ENCODE measurements around the gene SUPT5H.
"Not testable (repeated sequence)": the region's sequence is repeated elsewhere in the genome, so short reads cannot be mapped to it uniquely, and the experiment has no call there.

Gene SUPT5H

DNA sequence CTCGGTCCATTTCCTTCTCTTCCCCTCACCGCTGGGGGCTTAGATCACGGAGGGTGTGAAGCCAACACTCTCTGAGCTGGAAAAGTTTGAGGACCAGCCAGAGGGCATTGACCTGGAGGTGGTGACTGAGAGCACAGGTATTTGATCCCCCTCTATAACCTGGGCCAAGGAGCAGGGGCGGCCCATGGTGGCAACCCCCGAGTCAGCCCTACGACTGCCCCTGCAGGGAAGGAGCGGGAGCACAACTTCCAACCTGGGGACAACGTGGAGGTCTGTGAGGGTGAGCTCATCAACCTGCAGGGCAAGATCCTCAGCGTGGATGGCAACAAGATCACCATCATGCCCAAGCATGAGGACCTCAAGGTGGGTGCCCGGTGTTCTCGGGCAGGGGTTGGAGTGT lies 23.7 kb downstream of the SUPT5H start:
- DNase-seq, result no peak

DNA sequence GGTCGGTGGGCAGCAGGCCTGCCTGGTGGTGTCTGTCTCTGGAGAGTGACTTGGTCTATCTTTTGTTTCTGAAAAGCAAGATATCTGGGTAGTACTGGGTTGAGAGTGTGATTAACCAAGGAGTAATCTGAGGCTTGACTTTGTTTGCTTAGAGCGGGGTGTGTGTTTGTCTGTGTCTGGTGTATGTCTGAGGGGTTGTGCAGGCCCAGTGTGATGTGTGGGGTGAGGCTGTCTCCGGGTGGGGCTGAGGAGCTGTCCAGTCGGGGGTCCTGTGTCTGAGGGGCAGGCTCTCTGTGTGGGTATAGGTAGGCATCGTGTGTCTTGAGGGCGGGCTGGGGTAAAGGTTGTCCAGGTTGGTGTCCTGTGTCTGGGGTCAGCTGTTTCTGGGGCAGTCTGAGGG lies 24.2 kb downstream of the SUPT5H start:
- DNase-seq, result no peak

DNA sequence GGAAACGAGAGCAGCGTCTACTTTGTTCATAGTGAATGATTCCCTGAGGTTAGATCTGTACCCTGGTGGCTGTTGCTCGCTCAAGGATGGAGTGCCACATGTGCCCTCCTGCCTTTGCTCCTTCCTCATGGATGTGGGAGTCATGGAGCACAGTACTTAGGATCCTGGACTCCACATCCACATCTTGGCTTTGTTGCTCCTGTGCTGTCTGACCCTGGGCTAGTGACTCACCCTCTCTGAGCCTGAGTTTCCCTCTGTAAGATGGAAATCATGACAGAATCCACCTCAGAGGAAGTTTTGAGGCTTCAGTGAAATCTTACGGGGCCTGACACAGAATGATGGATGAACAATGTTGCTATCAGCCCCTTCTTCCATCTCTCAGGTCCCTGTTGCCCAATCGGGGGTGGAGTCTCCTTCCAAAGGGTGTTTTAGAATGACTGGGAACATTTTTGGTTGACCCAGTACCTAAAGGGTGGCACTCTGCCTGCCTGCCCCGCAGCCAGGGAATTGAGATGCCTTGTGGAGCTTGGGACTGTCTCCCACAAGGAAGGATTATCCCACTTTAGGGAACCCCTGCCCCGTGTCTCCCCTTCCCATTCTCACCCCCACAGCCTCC lies 25.4 kb downstream of the SUPT5H start:
- no peak for DNase-seq

DNA sequence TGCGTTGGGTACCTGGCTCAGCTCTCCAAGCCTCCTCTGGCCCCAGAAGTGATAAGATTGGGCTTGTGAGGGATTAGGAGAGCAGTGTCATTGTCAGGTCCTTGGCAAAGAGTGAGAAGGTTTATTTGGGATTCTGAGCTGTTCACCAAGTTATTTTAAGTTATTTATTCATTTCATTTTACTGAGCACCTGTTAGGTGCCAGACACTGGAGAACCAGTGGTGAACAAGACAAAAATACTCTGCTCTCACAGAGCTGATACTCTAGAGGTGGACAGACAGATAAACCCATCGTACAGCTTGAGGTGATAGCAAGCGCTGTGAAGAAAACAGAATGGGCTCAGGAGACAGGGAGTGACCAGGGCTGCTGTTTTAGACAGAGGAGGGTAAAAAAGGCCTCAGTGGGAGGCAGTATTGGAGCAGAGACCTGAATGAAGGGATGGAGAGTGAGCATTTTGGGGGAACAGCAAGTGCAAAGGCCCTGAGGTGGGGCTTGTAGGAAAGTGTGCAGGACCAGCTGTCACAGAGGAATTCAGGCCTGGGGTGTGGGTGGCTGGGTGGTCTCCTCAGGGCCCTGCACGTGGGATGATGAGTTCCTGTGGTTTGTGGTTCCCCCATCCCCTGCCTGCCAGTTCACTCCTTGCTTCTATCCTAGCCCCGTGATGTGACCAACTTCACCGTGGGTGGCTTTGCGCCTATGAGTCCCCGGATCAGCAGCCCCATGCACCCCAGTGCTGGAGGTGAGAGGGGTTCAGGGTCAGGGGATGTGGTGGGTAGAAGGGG lies 26.6 kb downstream of the SUPT5H start:
- no peak for DNase-seq

DNA sequence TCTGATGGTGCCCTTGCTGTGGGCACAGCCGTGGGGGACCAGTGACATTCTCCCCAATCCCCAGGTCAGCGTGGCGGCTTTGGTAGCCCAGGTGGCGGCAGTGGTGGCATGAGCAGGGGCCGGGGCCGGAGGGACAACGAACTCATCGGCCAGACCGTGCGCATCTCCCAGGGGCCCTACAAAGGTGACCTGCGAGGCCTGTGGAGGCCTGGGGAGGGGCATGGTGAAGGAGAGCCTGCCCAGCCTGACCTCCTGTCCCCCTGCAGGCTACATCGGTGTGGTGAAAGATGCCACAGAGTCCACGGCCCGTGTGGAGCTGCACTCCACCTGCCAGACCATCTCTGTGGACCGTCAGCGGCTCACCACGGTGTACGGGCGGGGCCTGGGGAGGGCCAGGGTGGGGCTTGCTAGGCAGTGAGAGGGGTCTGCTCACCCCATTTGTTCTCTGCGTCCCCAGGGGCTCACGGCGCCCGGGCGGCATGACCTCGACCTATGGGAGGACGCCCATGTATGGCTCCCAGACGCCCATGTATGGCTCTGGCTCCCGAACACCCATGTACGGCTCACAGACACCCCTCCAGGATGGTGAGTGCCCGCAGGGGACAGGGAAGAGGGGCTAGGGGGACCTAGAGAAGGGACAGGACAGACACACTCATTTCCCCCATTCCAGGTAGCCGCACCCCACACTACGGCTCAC lies 27.5 kb downstream of the SUPT5H start:
- no peak for DNase-seq

DNA sequence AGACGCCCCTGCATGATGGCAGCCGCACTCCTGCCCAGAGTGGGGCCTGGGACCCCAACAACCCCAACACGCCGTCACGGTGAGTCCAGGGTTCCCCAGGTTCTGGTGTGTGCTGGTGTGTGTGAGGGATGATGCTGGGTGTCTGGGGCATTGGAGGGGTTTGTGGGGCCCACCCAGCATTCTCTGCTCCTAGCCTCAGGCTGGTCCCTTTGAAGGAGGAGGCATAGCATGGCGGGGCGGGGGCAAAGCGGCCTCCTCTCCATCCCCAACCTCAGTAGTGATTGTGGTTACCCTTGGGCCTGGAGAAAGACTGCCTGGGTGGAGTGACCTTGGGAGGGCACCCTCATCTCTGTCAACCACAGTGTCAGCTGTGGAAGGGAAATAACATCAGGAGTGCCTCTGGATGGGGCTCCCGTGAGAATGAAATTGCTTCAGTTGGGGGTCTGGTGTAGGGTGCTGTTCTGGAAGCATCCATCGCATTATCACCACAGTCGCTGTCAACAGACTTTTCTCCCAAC lies 28.1 kb downstream of the SUPT5H start:
- no peak for DNase-seq

DNA sequence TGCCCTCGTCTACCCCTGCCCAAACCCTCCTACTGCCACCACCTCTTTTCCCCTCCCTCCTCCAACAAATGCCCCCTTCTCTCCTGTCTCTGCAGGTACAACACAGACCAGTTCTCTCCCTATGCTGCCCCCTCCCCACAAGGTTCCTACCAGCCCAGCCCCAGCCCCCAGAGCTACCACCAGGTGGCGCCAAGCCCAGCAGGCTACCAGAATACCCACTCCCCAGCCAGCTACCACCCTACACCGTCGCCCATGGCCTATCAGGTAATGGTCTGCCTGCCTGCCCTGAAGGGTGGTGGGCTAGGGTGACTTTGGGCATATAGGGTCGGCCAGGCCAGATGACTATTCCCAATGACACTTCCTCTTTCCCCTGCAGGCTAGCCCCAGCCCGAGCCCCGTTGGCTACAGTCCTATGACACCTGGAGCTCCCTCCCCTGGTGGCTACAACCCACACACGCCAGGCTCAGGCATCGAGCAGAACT lies 28.8 kb downstream of the SUPT5H start:
- DNase-seq, result peak; percentile 75

DNA sequence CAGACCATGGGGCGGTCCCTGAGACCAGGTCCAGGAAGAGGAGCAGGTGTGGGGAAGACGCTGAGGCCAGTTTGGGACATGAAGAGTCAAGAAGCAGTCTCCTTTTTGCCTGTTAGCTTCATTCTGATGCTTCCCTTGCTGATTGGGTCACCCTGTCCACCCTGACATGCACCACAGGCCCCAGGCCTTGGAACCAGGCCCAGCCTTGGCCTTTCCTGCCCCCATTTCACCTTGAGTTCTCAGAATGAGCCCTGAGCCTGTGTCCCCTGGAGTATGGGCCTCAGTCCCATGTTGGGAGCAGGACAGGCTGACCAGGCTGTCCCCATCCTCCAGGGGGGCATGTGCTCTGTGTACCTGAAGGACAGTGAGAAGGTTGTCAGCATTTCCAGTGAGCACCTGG lies 30.4 kb downstream of the SUPT5H start:
- DNase-seq, result no peak

DNA sequence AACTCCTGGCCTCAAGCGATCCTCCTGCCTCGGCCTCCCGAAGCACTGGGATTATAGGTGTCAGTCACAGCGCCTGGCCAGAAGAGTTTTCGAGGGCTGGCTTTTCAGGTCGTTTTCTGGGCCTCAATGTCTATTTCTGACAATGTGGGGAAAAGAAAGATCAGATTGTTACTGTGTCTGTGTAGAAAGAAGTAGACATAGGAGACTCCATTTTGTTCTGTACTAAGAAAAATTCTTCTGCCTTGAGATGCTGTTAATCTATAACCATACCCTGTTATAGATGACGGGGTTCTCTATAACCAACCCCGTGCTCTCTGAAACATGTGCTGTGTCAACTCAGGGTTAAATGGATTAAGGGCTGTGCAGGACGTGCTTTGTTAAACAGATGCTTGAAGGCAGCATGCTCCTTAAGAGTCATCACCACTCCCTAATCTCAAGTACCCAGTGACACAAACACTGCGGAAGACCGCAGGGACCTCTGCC lies 34.0 kb downstream of the SUPT5H start:
- not testable (repeated sequence) for DNase-seq

DNA sequence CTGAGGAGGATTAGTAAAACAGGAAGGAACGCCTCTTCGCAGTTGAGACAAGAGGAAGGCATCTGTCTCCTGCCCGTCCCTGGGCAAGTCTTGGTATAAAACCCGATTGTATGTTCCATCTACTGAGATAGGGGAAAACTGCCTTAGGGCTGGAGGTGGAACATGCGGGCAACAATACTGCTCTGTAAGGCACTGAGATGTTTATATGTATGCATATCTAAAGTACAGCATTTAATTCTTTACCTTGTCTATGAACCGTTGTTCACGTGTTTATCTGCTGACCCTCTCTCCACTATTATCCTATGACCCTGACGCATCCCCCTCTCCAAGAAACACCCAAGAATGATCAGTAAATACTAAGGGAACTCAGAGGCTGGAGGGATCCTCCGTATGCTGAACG lies 34.5 kb downstream of the SUPT5H start:
- DNase-seq, result no peak

DNA sequence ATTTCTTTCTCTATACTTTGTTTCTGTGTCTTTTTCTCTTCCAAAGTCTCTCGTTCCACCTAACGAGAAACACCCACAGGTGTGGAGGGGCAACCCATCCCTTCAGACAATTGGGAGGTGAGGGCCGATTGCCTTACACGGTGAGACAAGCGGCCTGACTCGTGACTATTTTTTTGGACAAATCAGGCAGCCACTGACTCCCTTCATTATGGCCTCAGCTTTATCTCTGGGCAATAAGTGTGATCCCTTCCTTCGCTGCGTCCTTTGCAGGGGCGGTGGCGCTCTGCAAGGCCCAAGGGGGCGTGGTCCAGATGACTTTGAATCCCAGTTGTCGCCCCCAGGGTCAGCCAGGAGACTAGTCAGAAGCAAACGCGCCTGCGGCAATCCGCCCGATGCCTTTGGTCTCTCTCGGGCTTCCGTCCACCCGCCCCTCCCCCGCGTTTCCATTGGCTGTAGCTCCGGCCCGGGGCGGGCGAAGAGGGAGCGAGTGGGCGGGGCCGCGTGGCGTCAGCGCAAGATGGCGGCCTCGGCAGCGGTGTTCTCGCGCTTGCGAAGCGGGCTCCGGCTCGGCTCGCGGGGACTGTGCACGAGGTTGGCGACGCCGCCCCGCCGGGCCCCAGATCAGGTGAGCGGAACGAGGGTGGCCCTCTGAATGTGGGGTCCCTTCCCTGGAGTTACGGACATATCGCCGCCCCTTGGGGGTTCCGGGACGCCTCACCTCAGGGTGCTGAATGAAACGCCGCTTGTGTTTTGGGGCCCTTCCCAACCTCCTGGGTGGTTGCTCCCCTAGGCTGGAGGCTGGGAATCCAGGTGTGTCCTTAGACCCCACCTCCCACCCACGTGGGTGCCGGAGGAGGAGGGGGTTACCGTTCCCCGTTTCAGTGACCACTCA lies 35.2 kb downstream of the SUPT5H start, which contains the start of gene TIMM50:
TIMM50 (plus strand) TSS at position 502 of the 892 bp plus-strand sequence; CDS start at position 518, 16 bp downstream.
- DNase-seq, result peak; percentile 99

DNA sequence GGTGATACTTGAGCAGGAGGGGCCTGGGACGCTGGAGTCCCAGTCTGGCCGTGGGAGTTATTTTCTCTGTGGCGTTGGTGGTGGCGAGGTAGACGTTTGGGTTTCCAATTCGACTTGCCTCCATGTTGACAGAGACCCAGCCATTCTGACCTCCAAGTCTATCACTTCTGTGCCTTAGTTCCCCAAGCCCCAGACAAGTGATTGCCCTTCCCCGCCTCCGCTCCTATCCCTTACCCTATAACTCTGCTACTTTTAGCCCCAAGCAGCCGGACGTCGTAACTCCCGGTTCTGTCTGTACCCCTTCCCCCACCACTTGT lies 35.8 kb downstream of the SUPT5H start:
- no peak for DNase-seq

DNA sequence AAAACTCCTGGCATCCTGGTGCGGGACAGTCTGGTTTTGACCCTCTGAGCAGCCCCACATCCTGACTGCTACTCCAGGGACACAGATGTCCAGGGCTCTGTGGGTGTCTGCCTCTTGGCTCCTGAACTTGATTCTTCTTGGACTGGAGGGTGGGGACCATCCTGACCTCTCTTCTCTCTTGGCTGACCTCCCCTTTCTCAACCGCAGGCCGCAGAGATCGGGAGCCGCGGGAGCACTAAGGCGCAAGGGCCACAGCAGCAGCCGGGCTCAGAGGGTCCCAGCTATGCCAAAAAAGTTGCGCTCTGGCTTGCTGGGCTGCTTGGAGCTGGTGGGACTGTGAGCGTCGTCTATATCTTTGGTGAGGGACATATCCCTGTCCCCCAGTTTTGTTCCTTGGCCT lies 36.3 kb downstream of the SUPT5H start:
- no peak for DNase-seq

DNA sequence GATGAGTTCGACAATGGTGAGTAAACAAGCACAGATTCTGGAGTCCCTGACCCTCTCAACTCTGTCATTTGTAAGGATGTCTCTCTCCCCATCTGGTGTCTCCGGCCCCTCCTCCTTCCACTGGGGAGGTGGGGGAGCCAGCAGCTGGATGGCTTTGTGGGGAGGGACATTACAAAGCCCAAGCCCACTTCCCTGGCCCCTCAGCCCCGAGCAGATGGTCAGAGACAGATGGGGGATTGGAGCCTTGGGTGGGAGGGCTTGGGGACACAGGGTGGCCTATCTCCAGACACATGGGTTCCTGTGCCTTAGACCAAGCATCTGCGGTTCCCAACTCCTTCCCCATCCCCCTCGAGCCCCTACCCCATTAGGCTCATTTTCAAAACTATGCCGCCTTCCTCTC lies 37.8 kb downstream of the SUPT5H start:
- DNase-seq, result no peak

DNA sequence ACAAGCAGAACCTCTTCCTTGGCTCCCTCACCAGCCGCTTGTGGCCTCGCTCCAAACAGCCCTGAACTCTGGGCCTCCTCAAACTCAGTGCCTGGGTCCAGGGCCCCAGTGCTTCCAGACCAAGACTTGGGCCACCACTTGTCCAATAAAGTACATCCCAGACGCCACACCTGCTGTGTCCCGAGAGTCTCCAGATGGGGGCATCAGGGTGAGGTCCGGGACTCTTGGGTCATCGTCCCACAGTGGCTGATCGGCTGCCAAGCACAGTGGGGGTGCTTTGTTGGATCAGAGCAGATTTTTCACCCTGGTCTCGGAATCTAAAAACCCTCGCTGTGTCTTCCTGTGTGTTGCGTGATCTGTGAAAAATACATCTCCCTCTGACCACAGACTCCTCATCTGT lies 44.4 kb downstream of the SUPT5H start:
- DNase-seq, result no peak

DNA sequence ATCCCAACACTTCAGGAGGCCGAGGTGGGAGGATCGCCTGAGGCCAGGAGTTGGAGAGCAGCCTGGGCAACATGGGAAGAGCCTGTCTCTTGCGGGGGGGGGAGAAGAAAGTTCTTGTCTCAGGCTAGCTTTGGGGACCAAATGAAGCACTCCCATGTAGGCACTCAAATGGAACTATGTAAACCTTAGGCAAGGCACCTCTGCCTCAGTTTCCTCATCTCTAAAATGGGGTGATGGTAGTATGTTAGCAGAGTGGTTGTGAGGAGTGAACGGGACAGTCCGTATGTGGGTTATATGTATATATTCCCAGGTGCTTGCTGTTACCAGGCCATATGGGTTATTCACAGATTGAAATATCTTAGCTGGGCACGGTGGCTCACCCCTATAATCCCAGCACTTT lies 46.8 kb downstream of the SUPT5H start:
- DNase-seq, result no peak

DNA sequence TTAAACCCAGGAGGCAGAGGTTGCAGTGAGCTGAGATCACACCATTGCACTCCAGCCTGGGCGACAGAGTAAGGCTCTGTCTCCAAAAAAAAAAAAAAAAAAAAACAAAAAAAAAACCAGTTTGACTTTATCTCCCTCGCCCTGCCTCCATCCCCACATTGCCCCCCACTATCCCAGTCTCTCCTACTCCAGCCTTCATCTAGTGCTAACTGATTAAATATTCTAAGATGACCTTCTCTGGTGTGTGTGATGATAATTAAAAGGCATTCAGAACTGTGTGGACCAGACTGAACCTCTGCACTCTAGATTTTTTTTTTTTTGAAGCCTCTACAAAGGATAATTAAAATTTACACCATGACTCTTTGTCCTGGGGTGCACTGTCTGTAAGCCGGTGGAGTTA lies 47.4 kb downstream of the SUPT5H start:
- no peak for DNase-seq

DNA sequence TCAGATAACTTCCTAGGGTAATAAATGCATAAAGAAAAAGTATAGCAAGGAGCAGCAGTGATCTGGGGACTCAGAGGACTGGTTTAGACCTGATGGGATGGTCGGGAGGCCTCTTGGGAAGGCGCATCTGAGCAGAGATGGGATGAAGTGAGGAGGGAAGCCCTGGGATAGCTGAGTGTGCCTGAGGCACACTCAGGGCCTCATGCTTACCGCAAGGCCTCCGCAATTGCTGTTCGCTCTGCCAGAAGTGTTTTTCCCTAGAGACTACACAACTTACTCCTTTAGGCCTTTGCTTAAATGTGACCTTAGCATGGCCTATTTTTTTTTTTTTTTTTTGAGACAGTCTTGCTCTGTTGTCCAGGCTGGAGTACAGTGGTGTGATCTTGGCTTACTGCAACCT lies 49.3 kb downstream of the SUPT5H start:
- DNase-seq, result no peak

DNA sequence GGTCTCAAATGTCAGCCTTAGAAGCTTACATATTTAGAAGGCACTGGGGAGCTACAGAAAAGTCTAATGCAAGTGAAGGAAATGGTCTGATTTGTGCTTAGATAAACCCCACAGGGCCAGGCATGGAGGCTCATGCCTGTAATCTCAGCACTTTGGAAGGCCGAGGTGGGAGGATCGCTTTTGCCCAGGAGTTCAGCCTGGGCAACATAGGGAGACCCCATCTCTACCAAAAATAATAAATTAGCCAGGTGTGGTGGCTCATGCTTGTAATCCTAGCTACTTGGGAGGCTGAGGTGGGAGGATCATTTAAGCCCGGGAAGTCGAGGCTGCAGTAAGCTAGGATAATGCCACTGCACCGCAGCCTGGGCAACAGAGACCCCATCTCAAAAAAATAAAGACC lies 50.7 kb downstream of the SUPT5H start:
- no peak for DNase-seq

DNA sequence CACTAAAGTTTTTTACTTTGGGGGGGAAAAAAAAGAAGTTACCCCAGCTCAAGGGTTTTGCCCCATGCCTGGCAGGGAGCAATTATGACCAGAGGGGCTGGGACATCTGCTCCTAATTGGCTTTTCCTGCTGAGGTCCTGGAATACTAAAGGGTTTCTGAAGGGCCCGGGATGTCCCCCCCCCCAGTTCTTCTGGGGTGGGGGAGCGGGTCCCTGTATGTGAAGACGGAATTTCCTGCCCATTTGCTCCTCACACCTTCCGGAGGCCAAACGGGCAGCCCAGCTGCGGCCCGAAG lies 52.3 kb downstream of the SUPT5H start:
- no peak for DNase-seq

DNA sequence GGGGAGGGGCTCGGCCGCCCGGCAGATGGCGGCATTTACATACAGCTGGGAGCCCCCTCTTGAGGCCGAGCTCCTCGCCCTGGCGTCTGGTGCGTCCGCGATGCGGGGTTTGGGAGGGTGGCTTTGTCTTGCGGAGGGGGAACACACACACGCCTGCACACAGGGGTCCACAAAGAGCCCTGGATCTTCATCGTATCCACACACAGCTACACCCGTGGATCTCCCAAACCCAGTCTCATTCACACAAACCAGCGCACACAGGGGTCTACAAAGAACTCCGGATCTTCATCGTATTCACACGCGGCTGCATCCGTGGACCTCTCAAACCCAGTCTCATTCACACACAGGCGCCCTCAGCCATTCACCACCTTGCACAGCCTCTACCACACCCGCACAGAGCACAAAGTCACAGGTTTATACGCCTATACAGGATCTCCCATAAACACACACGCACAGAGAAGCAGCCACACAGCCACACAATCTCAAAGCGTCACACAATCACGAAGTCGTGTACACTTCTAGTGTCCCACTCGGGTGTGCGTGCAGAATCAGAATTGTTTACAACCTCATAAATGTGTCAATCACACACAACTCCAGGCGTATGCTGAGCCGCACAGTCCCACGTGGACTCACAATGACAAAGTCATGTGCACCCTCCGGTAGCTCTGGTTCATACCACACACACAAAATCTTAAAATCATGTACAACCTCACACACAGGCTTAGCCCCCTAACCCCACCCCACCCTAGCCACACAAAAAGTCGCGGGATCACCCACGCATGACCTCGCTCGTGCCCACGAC lies 52.8 kb downstream of the SUPT5H start:
- no peak for DNase-seq

All from right forelimb (tissue), 1 donor.